Stimulated activated CD8-positive, alpha-beta memory T cell treated with anti-CD3 and anti-CD28 coated beads, Interleukin-7, amount 100 ng/mL, for 48 hours (primary cell): ENCODE measurements around the gene PTPRN2.

Experiments used
- DNase-seq, 2 donors: peaks; one replicate each; pipeline ENCODE4 v3.0.0-alpha.2; 2020; ENCODE audit warnings: low read depth in 1 of 2; ENCODE audit errors: extremely low read depth in 1 of 2

The PTPRN2 gene

DNA sequence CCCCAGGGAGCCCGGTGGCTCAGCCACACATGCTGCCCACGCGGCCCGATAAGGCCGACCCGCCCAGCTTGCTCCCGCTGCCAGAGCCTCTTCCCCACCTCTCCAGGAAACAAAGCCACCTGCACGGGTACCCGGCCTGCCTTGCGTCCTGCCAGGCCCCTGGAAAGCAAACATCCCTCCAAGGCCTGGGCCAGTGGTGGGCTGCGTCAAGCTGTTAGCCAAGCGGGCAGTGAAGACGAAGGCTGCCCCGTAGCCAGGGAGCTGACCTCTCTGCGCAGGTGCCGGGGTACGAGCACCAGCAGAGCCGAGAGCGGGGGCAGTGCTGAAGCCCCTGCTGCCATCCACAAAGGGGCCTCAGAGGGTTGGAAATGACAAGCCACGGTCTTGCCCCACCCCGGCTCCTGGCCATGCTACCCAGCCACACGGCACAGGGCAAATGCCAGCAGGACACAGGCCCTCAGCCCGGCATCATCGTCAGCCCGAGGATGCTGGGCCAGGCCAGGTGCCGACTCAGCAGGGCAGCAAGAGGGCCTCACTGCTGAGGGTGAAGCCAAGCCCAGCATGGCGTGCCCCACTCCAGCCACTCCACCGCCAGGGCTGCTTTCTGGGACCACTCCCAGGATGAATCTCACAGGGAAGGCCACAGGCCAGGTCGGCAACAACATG is 140.0 kb downstream of the PTPRN2 start:
- DNase-seq = no peak

DNA sequence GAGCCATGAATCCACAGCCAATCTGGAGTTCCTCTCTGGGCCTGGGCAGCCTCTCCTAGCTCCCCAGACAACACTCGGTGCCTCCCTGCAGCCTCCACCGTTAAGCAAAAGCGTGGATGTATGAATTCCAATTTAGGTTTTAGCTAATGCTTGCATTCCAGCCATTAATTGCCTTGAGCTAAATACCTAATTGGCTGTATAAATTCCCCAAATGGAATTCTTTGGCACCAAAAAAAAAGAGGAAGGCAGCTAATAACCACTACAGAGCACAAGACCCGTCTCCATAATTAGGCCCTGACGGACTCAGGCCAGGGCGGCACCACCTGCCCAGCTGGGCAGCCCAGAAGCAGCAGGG is 140.5 kb downstream of the PTPRN2 start:
- DNase-seq = no peak

DNA sequence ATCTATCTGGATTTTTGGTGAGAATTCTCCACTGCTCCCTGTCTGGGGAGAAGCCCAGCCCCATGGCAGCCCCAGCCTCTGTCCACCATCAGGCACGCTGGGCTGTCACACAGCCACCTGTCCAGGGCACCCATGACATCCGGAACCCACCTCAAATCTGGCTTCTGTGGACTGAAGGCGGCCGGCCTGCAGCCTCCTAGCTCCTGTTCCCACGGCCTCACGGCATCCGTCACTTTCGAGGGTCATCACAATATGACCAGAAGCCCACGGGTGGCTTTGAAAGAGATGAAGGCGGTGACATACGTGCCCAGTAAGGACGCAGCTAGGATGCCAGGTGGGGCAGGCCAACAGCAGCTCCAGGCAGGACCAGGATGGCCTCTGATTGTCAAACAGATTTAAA is 140.9 kb downstream of the PTPRN2 start:
- no peak for DNase-seq

DNA sequence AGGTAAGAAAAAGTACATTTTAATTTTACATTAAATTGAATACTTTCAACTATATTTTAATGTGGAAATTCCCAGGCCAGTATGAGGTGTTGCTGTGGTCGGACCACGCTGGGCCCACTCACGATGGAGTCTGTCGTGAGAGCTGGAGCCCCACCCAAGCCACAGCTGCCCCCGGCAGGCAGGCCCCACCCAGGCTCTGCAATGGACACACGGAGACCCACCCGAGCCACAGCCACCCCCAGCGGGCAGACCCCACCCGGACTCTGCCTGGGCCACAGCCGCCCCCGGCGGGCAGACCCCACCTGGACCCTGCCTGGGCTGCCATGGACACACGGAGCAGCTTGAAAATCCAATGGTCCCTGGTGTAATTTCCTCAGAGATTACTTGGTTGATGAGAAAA is 141.3 kb downstream of the PTPRN2 start:
- DNase-seq = no peak

DNA sequence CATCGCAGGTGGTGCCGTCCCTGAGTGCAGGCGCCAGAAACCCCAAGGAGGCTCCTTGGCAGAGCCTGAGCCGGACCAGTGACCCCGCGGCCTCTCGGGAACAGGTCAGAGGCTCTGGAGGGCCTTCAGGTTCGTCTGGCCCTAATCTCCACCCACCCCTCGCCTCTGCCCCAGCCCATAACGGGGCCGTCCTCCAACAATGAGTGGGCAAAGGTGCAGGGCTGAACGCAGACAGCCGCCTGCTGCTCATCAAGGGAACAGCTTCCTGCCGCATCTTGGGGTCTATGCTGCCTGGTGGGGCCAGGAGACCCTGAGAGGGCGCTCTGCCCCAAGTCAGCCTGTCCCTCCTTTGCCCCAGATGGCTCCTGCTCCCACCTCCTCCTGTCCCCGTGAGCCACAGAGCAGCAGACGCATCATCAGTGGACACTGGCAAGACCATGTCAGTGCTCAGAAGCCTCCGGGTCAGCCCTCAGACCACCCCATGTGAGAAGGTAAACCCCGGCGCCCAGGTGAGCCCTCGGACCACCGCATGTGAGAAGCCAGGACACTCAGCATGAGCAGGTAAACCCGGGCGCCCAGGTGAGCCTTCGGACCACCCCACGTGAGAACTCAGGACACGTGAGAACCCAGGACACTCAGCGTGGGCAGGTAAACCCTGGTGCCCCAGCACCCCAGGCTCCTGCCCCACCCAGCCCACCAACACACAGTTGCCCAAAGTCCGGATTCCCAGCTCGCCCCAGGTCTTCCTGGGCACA is 142.0 kb downstream of the PTPRN2 start:
- DNase-seq = no peak

DNA sequence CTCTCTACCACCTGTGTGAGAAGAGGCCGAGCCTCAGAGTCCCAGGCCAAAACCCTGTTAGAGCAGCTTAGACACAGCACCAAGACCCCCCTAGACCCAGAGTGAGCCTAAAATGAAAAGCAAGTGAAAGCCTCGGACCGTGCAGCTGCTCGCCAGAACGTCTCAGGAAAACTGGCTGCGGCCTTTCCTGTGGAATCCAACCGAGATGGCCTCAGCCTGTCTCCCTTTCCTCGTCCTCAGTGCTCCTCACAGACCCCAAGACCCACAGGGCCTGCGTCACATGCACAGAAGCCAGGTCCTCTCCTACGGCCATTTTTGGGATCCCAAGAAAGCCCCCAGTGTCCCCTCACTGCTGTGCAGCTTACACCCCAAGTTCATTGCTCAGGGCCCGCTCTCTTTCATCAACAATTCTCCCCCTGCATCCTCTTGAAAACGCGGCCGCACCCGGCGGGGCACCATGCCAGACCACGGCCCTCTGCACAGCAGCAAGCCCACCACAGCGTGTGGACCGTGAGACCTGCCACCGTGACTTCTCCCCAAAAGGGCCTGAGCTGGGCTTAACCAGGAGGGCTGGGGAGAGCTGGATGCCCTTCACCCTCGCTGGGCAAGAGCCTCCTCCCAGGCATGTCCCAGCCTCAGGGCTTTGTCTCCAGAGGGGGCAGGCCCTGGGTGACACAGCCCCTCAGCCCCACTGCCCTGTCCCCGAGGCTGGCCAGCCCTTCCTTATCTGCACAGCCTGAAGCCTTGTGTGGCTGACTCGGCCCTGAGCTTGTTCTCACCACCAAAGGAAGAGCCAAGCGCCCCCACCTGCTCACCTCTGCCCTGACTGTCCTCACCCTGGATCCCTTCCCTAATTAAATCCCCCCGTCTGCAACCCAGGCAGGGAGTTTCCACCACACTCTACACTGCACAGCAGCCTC is 142.9 kb downstream of the PTPRN2 start:
- DNase-seq = no peak

DNA sequence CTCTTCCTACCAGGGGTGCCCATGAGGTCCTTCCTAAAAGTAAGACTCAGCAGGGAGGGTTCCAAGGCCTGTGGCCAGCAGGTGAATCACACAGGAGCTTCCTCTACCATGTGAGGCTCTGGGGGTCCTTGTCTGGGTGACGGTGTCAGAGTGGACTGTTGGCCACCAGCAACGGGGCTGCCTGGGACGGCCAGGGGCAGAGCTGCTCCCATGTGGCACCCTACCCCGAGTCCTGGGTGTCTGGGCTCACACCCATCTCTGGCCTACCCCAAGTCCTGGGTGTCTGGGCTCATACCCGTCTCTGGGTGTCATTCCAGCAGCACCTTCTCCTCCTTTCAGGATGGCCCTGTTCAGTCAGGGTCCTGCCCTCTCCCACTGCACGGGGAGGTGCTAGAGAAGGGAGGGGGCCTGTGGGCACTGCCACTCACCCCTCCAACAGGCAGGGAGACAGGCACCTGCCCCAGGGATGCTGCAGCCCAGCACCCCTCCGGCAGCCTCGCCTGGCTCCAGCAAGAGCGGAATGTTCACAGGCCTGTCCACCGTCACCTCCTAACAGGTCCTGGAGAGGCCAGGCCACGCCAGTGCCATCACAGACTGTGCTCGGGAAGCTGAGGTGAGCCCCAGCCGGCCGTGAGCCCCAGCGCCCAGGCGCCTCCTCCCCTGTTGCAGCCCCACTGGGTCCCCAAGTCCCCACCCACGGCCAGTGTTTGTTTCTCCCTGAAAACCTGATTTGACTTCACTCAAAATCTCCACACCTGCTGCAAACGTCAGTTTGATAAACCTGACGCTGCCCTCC is 143.7 kb downstream of the PTPRN2 start:
- no peak for DNase-seq

DNA sequence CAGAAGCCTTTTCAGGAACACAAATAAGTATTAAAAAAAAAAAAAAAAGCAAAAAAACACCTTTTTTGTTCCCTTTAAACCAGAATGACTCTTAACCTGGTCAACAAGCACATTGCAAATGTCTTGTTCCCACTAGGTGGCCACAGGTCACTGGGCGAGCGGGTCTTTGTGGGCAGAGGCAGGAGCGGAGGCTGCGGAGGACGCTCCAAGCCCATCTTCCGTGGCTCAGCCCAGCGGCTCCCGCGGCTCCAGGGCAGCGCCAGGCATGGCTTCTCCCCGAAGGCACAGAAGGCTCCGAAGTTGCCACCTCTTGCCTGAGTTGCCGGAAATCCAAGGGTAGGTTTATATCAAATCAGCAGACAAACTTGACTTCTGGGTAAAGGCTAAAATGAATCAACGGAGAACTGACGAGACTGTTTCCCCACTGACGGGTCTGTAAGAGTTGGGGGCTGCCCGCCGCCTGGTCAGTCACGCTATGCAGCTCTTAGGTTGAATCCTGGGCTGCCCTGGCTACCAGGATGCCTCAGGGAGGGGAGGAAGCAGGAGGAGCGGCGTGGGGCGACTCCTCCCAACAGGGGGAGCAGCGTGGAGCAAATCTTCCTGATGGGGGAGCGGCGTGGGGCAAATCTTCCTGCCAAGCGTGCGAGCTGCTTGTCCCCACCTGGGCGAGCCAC is 144.5 kb downstream of the PTPRN2 start:
- DNase-seq = no peak

DNA sequence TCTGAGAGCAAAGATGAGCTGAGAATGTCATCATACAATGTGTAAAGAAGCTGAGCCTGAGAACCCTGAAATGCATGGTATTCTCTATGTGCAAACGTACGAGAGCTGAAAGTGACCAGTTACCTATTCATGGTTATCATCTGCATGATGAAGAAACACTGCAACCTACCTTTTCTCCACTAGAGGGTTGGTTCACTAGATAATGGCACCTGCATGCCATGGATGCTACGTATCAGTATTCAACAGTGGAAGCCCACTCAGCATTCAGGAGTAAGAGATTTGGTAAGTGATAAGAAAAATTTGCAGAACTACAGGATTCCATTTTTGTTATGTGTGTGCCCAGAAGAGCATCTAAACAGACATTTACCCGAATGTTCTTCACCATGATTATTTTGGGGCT is 145.4 kb downstream of the PTPRN2 start:
- no peak for DNase-seq

DNA sequence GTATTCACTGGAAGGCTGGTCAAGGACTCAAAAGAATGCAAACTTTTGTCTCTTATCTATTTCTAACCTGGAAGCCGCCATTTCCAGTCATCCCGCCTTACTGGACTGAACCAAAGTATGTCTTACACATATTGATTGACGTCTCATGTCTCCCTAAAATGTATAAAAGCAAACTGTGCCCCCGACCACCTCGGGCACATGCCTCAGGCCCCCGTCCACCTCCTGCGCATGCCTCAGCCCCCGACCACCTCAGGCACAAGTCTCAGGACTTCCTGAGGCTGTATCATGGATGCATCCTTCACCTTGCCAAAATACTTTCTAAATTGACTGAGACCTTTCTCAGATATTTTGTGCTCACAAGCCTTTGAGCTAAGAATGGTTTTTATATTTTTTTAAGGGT is 148.6 kb downstream of the PTPRN2 start:
- no peak for DNase-seq

DNA sequence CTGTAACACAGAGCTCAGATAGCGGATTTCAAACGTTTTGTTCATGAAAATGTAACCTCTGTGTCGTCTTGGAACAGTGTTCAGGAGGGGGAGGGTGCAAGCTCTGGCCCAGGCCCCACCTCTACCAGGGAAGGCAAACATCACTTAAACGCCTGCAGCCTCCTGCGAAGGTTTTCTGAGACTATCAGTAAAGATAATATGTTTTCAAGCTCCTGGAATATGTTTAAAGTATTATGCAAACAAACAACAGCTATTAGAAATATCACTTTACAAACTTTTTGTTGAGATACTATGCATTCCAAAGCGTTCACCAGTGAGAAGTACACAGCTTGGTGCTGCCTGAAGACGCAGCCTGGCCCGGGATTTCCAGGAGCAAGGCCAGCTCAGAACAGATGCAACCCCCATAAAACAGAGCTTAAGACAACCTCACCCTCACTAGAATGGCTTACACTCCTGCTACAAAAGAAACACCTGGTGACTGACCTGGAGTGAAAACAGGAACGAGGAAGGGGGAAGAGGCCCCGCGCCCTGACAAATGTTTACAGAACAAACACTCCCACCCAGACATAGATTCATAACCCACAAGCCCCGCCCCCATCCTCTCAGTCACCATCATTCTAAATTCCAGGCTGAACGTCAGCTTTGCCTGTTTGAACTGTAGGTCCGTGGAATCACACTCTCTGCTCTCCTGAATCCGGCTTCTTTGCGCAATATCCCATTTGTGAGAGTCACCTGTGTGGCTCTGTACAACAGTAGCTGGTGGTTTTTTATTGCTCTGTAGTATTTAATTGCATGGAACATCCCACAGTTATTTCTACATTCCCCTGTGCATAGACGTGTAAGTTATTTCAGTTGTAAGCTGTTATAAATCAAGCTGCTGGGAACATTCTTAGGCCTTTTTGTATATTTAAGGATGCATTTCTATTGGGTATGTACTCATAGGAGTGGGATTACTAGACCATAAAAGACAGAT is 155.0 kb downstream of the PTPRN2 start:
- DNase-seq = no peak

DNA sequence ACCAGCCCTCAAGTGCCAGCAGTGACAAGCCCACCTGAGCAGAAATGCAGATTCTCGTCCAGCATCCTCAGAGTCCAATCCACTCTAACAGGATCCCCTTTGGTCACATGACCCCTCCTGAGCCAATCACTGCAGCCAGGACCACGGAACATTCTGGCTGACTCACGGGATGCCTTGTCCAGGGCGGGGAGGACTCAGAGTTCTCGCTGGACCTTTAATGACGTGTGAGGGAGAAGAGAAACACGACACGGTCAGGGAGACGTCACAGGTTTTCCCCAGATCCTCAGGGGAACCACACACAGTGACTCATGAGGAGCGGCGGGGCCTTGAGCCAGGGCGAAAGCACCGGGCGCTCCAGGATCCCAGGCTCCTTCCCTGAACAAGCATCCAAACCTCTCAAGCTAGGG is 155.7 kb downstream of the PTPRN2 start:
- DNase-seq = no peak

DNA sequence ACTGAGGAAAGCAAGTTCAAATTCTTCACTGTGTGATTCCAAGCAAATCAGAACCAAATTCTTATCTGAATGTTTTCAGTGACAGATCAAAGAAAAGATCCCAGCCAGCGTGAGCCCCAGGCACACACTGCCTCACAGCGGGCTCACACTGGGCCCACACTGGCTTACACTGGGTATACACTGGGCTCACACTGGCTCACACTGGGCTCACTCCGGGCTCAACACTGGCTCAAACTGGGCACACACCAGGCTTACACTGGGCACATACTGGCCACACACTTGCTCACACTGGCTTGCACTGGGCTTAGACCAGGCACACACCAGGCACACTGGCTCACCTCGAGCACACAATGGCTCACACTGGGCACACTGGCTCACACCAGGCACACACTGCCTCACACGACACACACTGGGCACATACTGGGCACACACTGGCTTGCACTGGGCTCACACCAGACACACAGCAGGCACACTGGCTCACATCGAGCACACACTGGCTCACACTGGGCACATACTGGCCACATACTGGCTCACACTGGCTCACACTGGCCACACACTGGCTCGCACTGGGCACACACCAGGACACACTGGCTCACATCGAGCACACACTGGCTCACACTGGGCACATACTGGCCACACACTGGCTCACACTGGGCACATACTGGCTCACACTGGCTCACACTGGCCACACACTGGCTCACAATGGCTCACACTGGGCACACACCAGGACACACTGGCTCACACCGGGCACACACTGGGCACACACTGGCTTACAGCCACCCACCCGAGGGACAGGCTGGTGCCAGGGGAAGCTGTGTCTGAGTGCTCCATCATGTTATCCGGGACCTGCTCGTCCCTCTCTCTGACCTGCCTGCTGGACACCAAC is 156.3 kb downstream of the PTPRN2 start:
- no peak for DNase-seq

DNA sequence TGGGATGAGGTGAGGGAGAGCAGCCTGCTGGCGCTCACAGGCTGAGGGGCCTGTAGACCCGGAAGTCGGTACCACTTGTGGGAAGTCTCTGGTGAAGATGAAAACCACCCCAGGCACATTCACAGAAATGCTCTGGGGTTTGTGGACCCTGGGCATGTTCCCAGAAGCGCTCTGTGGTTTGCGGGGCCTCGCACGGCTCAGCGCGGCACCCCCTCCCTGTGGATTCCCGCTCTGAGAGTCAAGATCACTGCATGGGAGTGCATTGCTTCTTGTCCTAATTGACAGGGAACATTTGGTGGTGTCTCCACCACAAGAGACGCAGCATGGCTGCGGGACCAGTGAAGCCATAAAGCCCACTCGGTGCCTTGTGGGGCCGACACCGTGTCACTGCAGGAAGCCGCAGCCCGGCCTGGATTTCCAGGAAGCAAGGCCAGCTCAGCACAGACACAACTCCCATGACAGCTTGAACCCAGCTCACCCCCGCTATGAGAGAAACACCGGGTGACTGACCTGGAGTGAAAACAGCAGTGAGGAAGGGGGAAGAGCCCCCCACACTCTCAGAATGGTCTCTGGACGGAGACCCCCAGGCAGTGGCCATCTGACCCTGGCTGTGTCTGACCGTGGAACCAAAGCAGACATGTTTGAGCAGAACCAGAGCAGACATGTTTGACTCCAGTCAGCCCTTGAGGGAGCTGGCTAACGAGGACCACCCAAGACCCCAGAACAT is 157.2 kb downstream of the PTPRN2 start:
- no peak for DNase-seq

DNA sequence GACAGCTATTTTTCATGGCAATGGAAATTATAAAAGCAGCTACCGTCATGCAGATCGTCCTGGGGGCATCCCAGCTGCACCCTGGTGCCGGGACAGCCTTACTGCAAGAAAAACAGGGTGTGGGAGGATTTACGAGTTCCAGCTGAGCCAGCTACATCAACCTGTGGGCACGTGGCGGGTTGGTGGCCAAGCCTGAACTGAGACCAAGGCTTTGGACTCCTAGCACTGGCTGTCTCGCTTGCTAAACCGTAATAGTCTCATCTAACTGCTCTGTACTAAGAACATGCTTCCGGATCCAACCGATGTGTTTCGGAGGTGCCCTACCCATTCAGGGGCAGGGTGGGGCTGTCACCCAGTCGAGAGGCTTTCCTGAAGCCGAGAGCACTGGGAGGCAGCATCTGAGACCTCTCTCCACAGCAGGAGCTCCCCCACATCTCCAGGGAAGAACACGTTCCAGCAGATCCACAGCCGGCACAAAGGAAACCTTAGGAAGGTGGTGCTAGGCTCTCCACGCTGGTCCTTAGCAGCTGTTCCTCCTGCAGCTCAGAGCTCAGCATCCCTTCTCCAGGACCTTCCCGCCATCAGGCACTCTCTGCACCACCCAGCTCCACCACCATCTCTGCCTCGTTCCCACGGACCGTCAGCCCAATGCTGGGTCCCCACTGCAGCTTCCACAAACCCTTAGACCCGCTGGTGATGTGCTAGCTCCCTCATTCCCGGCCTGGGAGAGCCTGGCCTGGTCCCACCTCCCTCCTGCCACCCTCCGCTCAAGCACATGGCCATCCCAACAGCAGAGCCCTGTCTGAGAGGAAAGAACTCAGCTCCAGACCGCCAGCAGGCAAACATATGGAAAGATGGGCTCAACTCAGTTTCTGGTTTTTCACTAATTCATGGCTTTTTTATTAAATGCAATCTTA is 158.5 kb downstream of the PTPRN2 start:
- DNase-seq = no peak

DNA sequence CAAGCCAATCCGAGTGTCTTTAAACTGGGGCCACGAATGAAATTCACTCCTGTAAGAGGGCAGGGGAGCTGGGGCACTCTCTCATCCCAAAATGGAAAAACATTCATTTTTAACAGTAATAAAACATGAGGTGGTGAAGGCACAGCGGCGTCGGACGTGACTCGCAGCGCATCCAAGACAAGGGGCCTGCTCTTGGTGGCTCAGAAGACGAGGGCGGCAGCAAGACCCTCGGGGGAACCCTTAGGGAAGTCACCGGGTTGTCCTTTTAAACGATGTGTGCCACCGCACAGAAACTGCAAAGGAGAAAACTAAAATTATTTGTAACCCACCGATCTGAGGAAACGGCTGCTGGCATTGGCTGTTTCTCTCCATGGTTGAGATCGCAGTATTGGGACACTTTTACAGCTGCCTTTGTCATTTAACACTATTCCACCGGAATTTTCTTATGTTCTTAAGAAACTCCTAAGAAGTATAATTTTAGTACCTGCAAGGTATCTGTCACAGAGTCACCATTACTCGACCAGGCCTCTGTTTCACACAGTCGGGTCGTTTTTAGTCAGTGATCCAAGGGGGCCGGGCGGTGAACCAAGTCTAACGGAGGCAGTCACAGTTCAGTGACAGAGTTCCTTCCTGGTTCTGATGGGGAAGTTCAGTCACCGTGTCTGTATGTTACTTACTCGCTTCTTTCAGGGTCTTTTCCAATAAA is 159.3 kb downstream of the PTPRN2 start:
- no peak for DNase-seq
